B cell (primary cell): ENCODE results near the gene MPIG6B. TPM values are rescaled to one million over a fixed set of nuclear protein-coding genes. Genes with fewer than 3 reads are reported as not detected.
A peak's percentile ranks its signal among the peaks of the same experiment; 100 is the strongest.

Experiments
- ATAC-seq: fragments of 200-7000 bp; cut with Tn5 transposase; one replicate; pipeline ENCODE4 v1.10.0; 2021; ENCODE audit warnings: low read depth, mild to moderate bottlenecking, moderate number of reproducible peaks, moderate library complexity
- CTCF ChIA-PET: fragments of 350-600 bp; sonication (Branson Sonifier 250); formaldehyde crosslinking; loops from one replicate; lab custom pipeline; 2021; ENCODE audit warnings: antibody characterized with exemption, inconsistent platforms; lab: Charles Lee
- POLR2A ChIA-PET: fragments of 350-600 bp; sonication (Branson Sonifier 250); formaldehyde crosslinking; loops from one replicate; lab custom pipeline; 2021; ENCODE audit warnings: antibody characterized with exemption; lab: Charles Lee
- DNase-seq: peaks from one replicate; pipeline ENCODE4 v3.0.0; 2013
- H2AFZ ChIP-seq: 2 replicates; pipeline ENCODE4 v1.6.1; 2012; ENCODE audit warnings: mild to moderate bottlenecking, low read depth, low read length; ENCODE audit not compliant: insufficient read depth, poor library complexity, severe bottlenecking
- H3K27ac ChIP-seq, 2 donors: 1 replicate in 1 of 2; 2 replicates in 1 of 2; pipeline ENCODE4 v1.5.1; 2012 to 2013; ENCODE audit warnings: low read length in 2 of 2, mild to moderate bottlenecking in 2 of 2, moderate library complexity in 1 of 2
- H3K27me3 ChIP-seq, 4 experiments: fragments of 200-600 bp in 1 of 4; sonication (generic) in 1 of 4; replicated peaks in 1 of 4; 1 replicate in 2 of 4; 2 replicates in 2 of 4; pipeline versions ENCODE4 v1.6.1 to v1.7.0; 2013 to 2016; ENCODE audit warnings: low read length in 3 of 4, mild to moderate bottlenecking in 2 of 4, mixed read lengths in 1 of 4, moderate library complexity in 1 of 4; ENCODE audit not compliant: insufficient read depth in 4 of 4, control insufficient read depth in 3 of 4; ENCODE audit errors: control extremely low read depth in 1 of 4
- H3K36me3 ChIP-seq, 2 experiments: replicated peaks in 1 of 2; 1 replicate in 1 of 2; 2 replicates in 1 of 2; pipeline versions ENCODE4 v1.6.1 to v1.7.1; 2013; ENCODE audit warnings: low read length in 1 of 2; ENCODE audit not compliant: insufficient read depth in 2 of 2, control insufficient read depth in 1 of 2; ENCODE audit errors: control extremely low read depth in 1 of 2, extremely low read depth in 1 of 2
- H3K4me1 ChIP-seq, 2 donors: fragments of 200-600 bp in 1 of 2; sonication (generic) in 1 of 2; 1 replicate in 1 of 2; 2 replicates in 1 of 2; pipeline versions ENCODE4 v1.5.1 to v1.6.1; 2013 to 2017; ENCODE audit warnings: low read length in 2 of 2; ENCODE audit not compliant: control insufficient read depth in 2 of 2, insufficient read depth in 2 of 2
- H3K4me2 ChIP-seq: replicated peaks from 2 replicates; pipeline ENCODE3; 2012; ENCODE audit warnings: mild to moderate bottlenecking, low read depth, low read length; ENCODE audit not compliant: poor library complexity, severe bottlenecking
- H3K4me3 ChIP-seq, 5 experiments: fragments of 200-600 bp in 1 of 5; sonication (generic) in 1 of 5; 1 replicate in 3 of 5; 2 replicates in 2 of 5; pipeline versions ENCODE4 v1.5.1 to v1.7.0; 2011 to 2016; ENCODE audit warnings: low read length in 4 of 5, mild to moderate bottlenecking in 4 of 5, low read depth in 2 of 5, control low read depth in 1 of 5, moderate library complexity in 1 of 5; ENCODE audit not compliant: insufficient read depth in 1 of 5; ENCODE audit errors: control extremely low read depth in 1 of 5, extremely low read depth in 1 of 5
- H3K79me2 ChIP-seq: fragments of 200-600 bp; sonication (generic); one replicate; pipeline ENCODE4 v1.6.0; 2016; ENCODE audit warnings: low read length; ENCODE audit not compliant: control insufficient read depth, insufficient read depth
- H3K9ac ChIP-seq: fragments of 200-600 bp; sonication (generic); 2 replicates; pipeline ENCODE4 v1.6.1; 2017; ENCODE audit warnings: mild to moderate bottlenecking, low read length, moderate library complexity
- H3K9me3 ChIP-seq, 3 donors: one replicate each; pipeline versions ENCODE4 v1.6.1 to v1.7.1; 2013; ENCODE audit warnings: low read length in 2 of 3; ENCODE audit not compliant: control insufficient read depth in 2 of 3, insufficient read depth in 1 of 3; ENCODE audit errors: control extremely low read depth in 1 of 3
- H4K20me1 ChIP-seq: 2 replicates; pipeline ENCODE4 v1.6.0; 2012; ENCODE audit warnings: mild to moderate bottlenecking, low read length; ENCODE audit not compliant: insufficient read depth, control insufficient read depth, poor library complexity, severe bottlenecking
- H3K27ac Mint-ChIP-seq: one replicate; pipeline ENCODE4 v1.8.0; 2021; ENCODE audit warnings: mixed read lengths
- H3K27me3 Mint-ChIP-seq: one replicate; pipeline ENCODE4 v1.8.0; 2021; ENCODE audit warnings: mixed read lengths
- H3K4me1 Mint-ChIP-seq: one replicate; pipeline ENCODE4 v1.8.0; 2021; ENCODE audit warnings: mixed read lengths
- H3K4me3 Mint-ChIP-seq: one replicate; pipeline ENCODE4 v1.8.0; 2021; ENCODE audit warnings: mixed read lengths
- H3K9me3 Mint-ChIP-seq: one replicate; pipeline ENCODE4 v1.8.0; 2022; ENCODE audit warnings: mixed read lengths; ENCODE audit not compliant: insufficient read depth
- CTCF ChIP-seq: fragments of 200-600 bp; IDR thresholded peaks from one replicate; pipeline ENCODE4 v1.8.0; 2022; ENCODE audit warnings: antibody characterized with exemption, mild to moderate bottlenecking
- EZH2 ChIP-seq: IDR thresholded peaks from 2 replicates; pipeline ENCODE4 v1.6.1; 2012; ENCODE audit warnings: borderline replicate concordance, low read depth, mild to moderate bottlenecking, moderate library complexity, low read length; ENCODE audit not compliant: insufficient read depth, poor library complexity, severe bottlenecking
- WGBS: methylation state at CpG from one replicate; pipeline ENCODE4 v1.1.5; 2013; ENCODE audit warnings: missing lambda C conversion rate; ENCODE audit not compliant: insufficient coverage; 5-methylcytosine and 5-hydroxymethylcytosine counted together
- intact Hi-C: fragments of 100-400 bp; cut with micrococcal nuclease; formaldehyde crosslinking; loops from one replicate; pipeline ENCODE4 v1.10.0; 2022
- polyA plus RNA-seq: library from polyadenylated mRNA; depleted of rRNA; stranded (reverse); fragments of >200 nt; gene quantifications from 2 replicates; pipeline ENCODE4 v1.2.3, GENCODE V29; 2012
- total RNA-seq, 2 donors: library from RNA; stranded (reverse); fragments of 120-200 nt in 1 of 2; gene quantifications; 1 replicate in 1 of 2; 2 replicates in 1 of 2; pipeline versions ENCODE4 v1.2.3 to v1.2.4, GENCODE V29; 2013 to 2022

Gene MPIG6B
- total and polyA plus RNA-seq, 2 donors (not counting 1 experiment from before 2014, with no cell fraction given): 0.54 to 1.6 TPM

DNA sequence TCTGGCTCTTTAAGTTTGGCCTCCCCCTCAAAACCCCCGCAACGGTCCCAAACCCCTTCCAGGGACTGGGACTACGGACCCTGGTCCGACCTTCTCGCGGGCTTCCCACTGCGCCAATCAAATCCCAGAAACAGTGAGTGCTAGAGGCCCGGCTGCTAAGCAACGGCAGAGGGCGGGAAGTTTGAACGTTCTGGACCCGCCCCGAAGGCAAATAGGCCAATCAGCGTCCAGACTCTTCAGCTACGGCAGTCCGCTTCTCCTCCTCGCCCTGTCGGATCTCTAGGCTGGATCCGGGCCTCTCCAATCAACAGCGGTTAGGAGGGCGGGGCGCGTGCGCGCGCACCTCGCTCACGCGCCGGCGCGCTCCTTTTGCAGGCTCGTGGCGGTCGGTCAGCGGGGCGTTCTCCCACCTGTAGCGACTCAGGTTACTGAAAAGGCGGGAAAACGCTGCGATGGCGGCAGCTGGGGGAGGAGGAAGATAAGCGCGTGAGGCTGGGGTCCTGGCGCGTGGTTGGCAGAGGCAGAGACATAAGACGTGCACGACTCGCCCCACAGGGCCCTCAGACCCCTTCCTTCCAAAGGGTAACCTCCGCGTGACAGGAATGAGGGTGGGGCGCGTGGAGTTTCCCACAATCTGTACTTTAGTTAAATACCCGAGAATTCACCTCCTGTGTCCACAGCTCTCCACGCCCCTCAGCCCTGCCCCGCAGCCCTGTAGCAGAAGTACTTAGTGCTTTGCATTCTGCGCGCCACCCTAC is 16.6 kb downstream of the MPIG6B start, which contains the start of gene MSH5:
MSH5 (plus strand) TSS at position 367 of the 758 bp plus-strand sequence. CDS start 462 bp downstream, outside the sequence.
- ATAC-seq (peak; percentile 82), DNase-seq (peak; percentile 96)
- H3K27me3 Mint-ChIP-seq: no peaks in the 10 kb centered on the region
- peak within 1 kb of the TSS; percentile 90 for H2AFZ ChIP-seq
- intact Hi-C loops: loop anchor here (1.0 to 10.0 kb wide), 11 partner anchors 37 to 455 kb away; partner anchors contain the start of genes BAG6, CSNK2B, DDX39B and DXO
- no peaks in the 10 kb centered on the region for H3K27me3 ChIP-seq
- H4K20me1 ChIP-seq: no peaks in the 10 kb centered on the region
- WGBS: 0% methylated on average over 45 of the region's 58 CpGs
- peak within 1 kb of the TSS; percentile 100 for H3K4me2 ChIP-seq
- H3K9me3 Mint-ChIP-seq: no peaks in the 10 kb centered on the region
- CTCF ChIA-PET: interaction anchor here (1.0 to 7.8 kb wide), 16 partner anchors 11 to 189 kb away, joined by 3 to 90 read pairs (median 4); partner anchors contain the start of genes DDAH2, LSM2, LY6G5C and NEU1
- peaks cover 0 to 4% of the 10 kb centered on the region in 2 experiments for H3K36me3 ChIP-seq
- H3K79me2 ChIP-seq: peaks cover 41% of the 10 kb centered on the region
- peaks cover 60% of the 10 kb centered on the region for H3K4me1 Mint-ChIP-seq
- peak within 1 kb of the TSS; percentile 81 to 96 for H3K27ac ChIP-seq
- peak within 1 kb of the TSS; percentile 100 for H3K4me3 Mint-ChIP-seq
- H3K9me3 ChIP-seq: no peaks in the 10 kb centered on the region
- peak within 1 kb of the TSS; percentile 71 to 90 (median 81) for H3K4me3 ChIP-seq
- H3K27ac Mint-ChIP-seq: peak within 1 kb of the TSS; percentile 91
- peak within 1 kb of the TSS; percentile 76 for H3K9ac ChIP-seq
- no peak for TF ChIP-seq CTCF
- TF ChIP-seq EZH2: no peak
- H3K4me1 ChIP-seq: peaks cover 39 to 42% of the 10 kb centered on the region in 2 donors
- POLR2A ChIA-PET: interaction anchor here (0.5 to 2.9 kb wide), 14 partner anchors 10 to 1021 kb away, joined by 3 to 20 read pairs (median 5); partner anchors contain the start of genes ABHD16A, BAG6, DDAH2 and HSPA1A
